HG03159 (cell line): Measurements from ENCODE around the gene EBI3.
"Not testable (repeated sequence)": the region's sequence is repeated elsewhere in the genome, so short reads cannot be mapped to it uniquely, and the experiment has no call there.

ENCODE experiments used
- ATAC-seq: cut with Tn5 transposase; IDR thresholded peaks from one replicate; pipeline ENCODE4 v1.9.1; 2021; ENCODE audit warnings: mild to moderate bottlenecking, moderate library complexity; ENCODE audit not compliant: unreplicated experiment

The EBI3 gene

GRCh38 chr19:4233282-4233853 is 4.0 kb downstream of the EBI3 start:
- no peak for ATAC-seq

GRCh38 chr19:4234142-4234861 is 5.0 kb downstream of the EBI3 start:
- ATAC-seq: no peak

GRCh38 chr19:4234862-4235201 is 5.5 kb downstream of the EBI3 start:
- ATAC-seq: no peak

- not testable (repeated sequence) for ATAC-seq
Measured at GRCh38 chr19:4237510-4237909, 8.2 kb downstream of the EBI3 start.

GRCh38 chr19:4238831-4239230 is 9.5 kb downstream of the EBI3 start:
- ATAC-seq: no peak

- no peak for ATAC-seq
Measured at GRCh38 chr19:4241824-4242430, 12.6 kb downstream of the EBI3 start.

- ATAC-seq: not testable (repeated sequence)
Measured at GRCh38 chr19:4245938-4246337, 16.6 kb downstream of the EBI3 start.

- peak; percentile 84 for ATAC-seq
Measured at GRCh38 chr19:4246767-4247593, 17.7 kb downstream of the EBI3 start, which contains the start of gene YJU2. Gene YJU2, plus strand, starts transcription at chr19:4247080. Its CDS starts 67 bp downstream, at chr19:4247147.

- no peak for ATAC-seq
Measured at GRCh38 chr19:4256563-4256962, 27.2 kb downstream of the EBI3 start.

GRCh38 chr19:4257025-4257424 is 27.7 kb downstream of the EBI3 start:
- no peak for ATAC-seq

GRCh38 chr19:4258181-4258580 is 28.9 kb downstream of the EBI3 start:
- no peak for ATAC-seq

- ATAC-seq: no peak
Measured at GRCh38 chr19:4260613-4261191, 31.4 kb downstream of the EBI3 start.

GRCh38 chr19:4264812-4265211 is 35.5 kb downstream of the EBI3 start:
- ATAC-seq: no peak

GRCh38 chr19:4266253-4267000 is 37.1 kb downstream of the EBI3 start:
- ATAC-seq: no peak

- no peak for ATAC-seq
Measured at GRCh38 chr19:4267101-4267900, 38.0 kb downstream of the EBI3 start.

GRCh38 chr19:4267901-4268815 is 38.8 kb downstream of the EBI3 start:
- ATAC-seq: no peak

GRCh38 chr19:4268816-4269430 is 39.6 kb downstream of the EBI3 start:
- ATAC-seq: no peak

GRCh38 chr19:4272894-4273293 is 43.6 kb downstream of the EBI3 start:
- no peak for ATAC-seq
